SKM-1 treated with dmso at 0.1 percent for 144 hours (cell line): ENCODE measurements around the gene ADGRB3.
"Not testable (repeated sequence)": the region's sequence is repeated elsewhere in the genome, so short reads cannot be mapped to it uniquely, and the experiment has no call there.

Source experiments
- DNase-seq: peaks from one replicate; lab custom pipeline; 2025; ENCODE audit not compliant: unreplicated experiment; lab: John Stamatoyannopoulos, UW

Gene ADGRB3

GRCh38 chr6:68912805-68913204, 277.7 kb downstream of the ADGRB3 start:
- not testable (repeated sequence) for DNase-seq

GRCh38 chr6:68915586-68915985, 280.5 kb downstream of the ADGRB3 start:
- no peak for DNase-seq

- DNase-seq: no peak
These were observed 284.5 kb downstream of the ADGRB3 start for GRCh38 chr6:68919537-68919936.

- DNase-seq: no peak
These were observed 306.3 kb downstream of the ADGRB3 start for GRCh38 chr6:68941345-68941744.

GRCh38 chr6:68947721-68948120, 312.6 kb downstream of the ADGRB3 start:
- no peak for DNase-seq

- no peak for DNase-seq
These were observed 316.2 kb downstream of the ADGRB3 start for GRCh38 chr6:68951270-68951669.

GRCh38 chr6:68958327-68958726, 323.2 kb downstream of the ADGRB3 start:
- DNase-seq: peak; percentile 16

GRCh38 chr6:68967549-68968300, 332.6 kb downstream of the ADGRB3 start:
- peak; percentile 51 for DNase-seq

GRCh38 chr6:68968301-68968649, 333.2 kb downstream of the ADGRB3 start:
- no peak for DNase-seq

- DNase-seq: peak; percentile 79
These were observed 338.0 kb downstream of the ADGRB3 start for GRCh38 chr6:68973066-68973465.

GRCh38 chr6:68975064-68975463, 340.0 kb downstream of the ADGRB3 start:
- no peak for DNase-seq

GRCh38 chr6:68975816-68976215, 340.7 kb downstream of the ADGRB3 start:
- DNase-seq: no peak

GRCh38 chr6:68976260-68976659, 341.2 kb downstream of the ADGRB3 start:
- no peak for DNase-seq

- no peak for DNase-seq
These were observed 343.3 kb downstream of the ADGRB3 start for GRCh38 chr6:68978411-68978810.

GRCh38 chr6:68981668-68982067, 346.6 kb downstream of the ADGRB3 start:
- not testable (repeated sequence) for DNase-seq

- no peak for DNase-seq
These were observed 353.6 kb downstream of the ADGRB3 start for GRCh38 chr6:68988698-68989097.

- no peak for DNase-seq
These were observed 355.2 kb downstream of the ADGRB3 start for GRCh38 chr6:68990317-68990716.

- DNase-seq: no peak
These were observed 358.8 kb downstream of the ADGRB3 start for GRCh38 chr6:68993911-68994310.

GRCh38 chr6:68994521-68994920, 359.4 kb downstream of the ADGRB3 start:
- DNase-seq: no peak

GRCh38 chr6:69005199-69005598, 370.1 kb downstream of the ADGRB3 start:
- no peak for DNase-seq

GRCh38 chr6:69007781-69008180, 372.7 kb downstream of the ADGRB3 start:
- DNase-seq: no peak

GRCh38 chr6:69012211-69012610, 377.1 kb downstream of the ADGRB3 start:
- no peak for DNase-seq

GRCh38 chr6:69012876-69013275, 377.8 kb downstream of the ADGRB3 start:
- no peak for DNase-seq
